PFSK-1 (cell line): Measurements from ENCODE around the gene TMEM132E.

Source experiments
- FOXP2 ChIP-seq: optimal IDR thresholded peaks from 2 replicates; pipeline ENCODE3; 2011; ENCODE audit warnings: borderline replicate concordance, control low read depth, inconsistent platforms; ENCODE audit not compliant: insufficient read depth; ENCODE audit errors: extremely low read length, extremely low read depth
- POLR2AphosphoS5 ChIP-seq: IDR thresholded peaks from 2 replicates; pipeline ENCODE4 v1.6.1; 2012; ENCODE audit warnings: low read depth, mild to moderate bottlenecking, control low read depth, low read length, moderate library complexity
- SIN3A ChIP-seq: IDR thresholded peaks from 2 replicates; pipeline ENCODE4 v1.6.1; 2012; ENCODE audit warnings: mild to moderate bottlenecking, low read length, moderate library complexity, borderline replicate concordance; ENCODE audit not compliant: insufficient read depth
- TAF1 ChIP-seq: IDR thresholded peaks from 2 replicates; pipeline ENCODE4 v1.6.1; 2012; ENCODE audit warnings: low read length, control low read depth, borderline replicate concordance; ENCODE audit not compliant: insufficient read depth
- TF ChIP-seq, protein P1 (sequence below), 2 experiments: IDR thresholded peaks; 2 replicates each; pipeline versions ENCODE4 v1.6.1 to v1.8.0; 2011 to 2012; ENCODE audit warnings: low read depth in 2 of 2, low read length in 2 of 2, control low read depth in 1 of 2, inconsistent platforms in 1 of 2, mild to moderate bottlenecking in 1 of 2, moderate library complexity in 1 of 2; ENCODE audit not compliant: insufficient read depth in 1 of 2

TMEM132E gene

GRCh38 chr17:34622862-34623623, 43.7 kb downstream of the TMEM132E start:
- no peak for TF ChIP-seq SIN3A
- no peak for TF ChIP-seq FOXP2
- TF ChIP-seq, protein P1, sequence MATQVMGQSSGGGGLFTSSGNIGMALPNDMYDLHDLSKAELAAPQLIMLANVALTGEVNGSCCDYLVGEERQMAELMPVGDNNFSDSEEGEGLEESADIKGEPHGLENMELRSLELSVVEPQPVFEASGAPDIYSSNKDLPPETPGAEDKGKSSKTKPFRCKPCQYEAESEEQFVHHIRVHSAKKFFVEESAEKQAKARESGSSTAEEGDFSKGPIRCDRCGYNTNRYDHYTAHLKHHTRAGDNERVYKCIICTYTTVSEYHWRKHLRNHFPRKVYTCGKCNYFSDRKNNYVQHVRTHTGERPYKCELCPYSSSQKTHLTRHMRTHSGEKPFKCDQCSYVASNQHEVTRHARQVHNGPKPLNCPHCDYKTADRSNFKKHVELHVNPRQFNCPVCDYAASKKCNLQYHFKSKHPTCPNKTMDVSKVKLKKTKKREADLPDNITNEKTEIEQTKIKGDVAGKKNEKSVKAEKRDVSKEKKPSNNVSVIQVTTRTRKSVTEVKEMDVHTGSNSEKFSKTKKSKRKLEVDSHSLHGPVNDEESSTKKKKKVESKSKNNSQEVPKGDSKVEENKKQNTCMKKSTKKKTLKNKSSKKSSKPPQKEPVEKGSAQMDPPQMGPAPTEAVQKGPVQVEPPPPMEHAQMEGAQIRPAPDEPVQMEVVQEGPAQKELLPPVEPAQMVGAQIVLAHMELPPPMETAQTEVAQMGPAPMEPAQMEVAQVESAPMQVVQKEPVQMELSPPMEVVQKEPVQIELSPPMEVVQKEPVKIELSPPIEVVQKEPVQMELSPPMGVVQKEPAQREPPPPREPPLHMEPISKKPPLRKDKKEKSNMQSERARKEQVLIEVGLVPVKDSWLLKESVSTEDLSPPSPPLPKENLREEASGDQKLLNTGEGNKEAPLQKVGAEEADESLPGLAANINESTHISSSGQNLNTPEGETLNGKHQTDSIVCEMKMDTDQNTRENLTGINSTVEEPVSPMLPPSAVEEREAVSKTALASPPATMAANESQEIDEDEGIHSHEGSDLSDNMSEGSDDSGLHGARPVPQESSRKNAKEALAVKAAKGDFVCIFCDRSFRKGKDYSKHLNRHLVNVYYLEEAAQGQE (IDR thresholded peaks at IDR 0.05; ENCODE audit: insufficient read depth in 1 of 2, low read depth in 2 of 2, low read length in 2 of 2), result no peak
- no peak for TF ChIP-seq TAF1
- TF ChIP-seq POLR2AphosphoS5, result no peak

DNA sequence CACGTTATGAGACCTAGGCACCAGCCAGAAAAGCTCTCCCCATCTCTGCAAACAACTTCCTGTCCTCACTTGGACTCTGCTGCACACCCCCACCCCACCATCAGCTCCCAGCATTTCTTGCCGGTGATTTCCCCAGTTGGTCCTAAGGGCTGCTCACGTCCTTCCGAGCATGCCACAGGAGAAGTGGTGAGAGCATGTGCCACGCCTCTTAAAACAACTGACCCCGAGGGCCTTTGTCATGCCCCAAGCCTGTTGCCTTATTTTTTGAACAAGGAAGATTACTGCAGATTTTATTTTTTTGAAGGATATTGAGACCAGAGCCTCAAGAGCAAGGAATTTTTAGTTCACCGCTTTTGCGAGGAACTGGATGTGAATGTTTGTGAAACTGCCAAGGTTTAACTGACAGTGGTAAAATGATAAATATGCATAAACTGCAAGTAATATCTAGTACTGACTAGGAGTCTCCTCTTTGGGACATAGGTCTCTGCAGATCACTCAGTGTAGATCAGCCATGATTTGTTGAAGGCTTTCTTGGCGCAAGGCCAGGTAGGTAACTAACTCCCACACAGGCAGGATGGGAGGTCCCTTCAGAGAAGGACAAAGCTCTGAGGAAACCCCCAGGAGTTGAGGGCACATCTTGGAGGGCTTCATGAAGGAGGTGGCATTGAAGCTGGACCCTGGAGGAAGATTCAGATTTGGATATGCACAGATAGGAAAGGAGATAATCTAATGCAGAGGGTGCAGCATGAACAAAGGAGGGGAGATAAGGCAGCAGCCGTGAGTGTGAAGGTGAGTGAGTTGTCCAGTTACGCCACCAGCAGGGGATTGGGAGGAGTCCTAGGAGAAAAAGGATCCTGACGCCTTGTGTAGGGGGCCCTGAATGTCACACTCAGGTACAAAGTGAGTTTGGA, 44.7 kb downstream of the TMEM132E start:
- TF ChIP-seq TAF1 (no peak), FOXP2 (no peak), POLR2AphosphoS5 (no peak), SIN3A (no peak)
- TF ChIP-seq, protein P1 (IDR thresholded peaks at IDR 0.05; ENCODE audit: insufficient read depth in 1 of 2, low read depth in 2 of 2, low read length in 2 of 2), result no peak

DNA sequence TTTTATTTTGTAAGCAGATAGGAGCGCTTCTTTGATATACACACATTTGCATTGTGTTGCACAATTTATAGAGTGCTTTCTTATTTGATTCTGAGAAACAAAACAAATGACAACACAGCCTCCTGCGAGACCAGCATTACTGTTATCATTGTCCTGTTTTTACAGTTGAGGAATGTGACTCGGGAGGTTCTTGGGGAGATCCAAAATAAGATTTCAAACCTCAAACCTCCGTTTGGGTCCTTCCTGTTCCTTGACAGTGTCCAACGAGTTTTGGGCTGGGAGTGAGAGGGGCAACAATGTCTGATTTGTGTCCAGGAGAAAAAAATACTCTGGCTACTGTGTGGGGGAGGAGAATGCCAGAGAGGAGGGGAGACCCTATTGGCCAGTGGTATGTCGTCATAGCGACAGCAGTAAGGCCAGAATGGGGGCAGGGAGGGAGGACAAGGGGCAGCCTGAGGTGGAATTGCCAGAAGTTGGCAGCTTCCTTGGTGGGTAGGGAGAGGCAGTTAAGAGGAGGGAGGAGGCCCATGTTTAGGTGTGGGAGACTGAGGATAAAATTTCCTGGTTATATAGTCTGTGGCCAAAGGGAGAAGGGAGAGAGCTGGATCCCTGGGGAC, 45.5 kb downstream of the TMEM132E start:
- TF ChIP-seq SIN3A (no peak), TAF1 (no peak), FOXP2 (no peak), POLR2AphosphoS5 (no peak)
- TF ChIP-seq, protein P1 (IDR thresholded peaks at IDR 0.05; ENCODE audit: insufficient read depth in 1 of 2, low read depth in 2 of 2, low read length in 2 of 2), result no peak

DNA sequence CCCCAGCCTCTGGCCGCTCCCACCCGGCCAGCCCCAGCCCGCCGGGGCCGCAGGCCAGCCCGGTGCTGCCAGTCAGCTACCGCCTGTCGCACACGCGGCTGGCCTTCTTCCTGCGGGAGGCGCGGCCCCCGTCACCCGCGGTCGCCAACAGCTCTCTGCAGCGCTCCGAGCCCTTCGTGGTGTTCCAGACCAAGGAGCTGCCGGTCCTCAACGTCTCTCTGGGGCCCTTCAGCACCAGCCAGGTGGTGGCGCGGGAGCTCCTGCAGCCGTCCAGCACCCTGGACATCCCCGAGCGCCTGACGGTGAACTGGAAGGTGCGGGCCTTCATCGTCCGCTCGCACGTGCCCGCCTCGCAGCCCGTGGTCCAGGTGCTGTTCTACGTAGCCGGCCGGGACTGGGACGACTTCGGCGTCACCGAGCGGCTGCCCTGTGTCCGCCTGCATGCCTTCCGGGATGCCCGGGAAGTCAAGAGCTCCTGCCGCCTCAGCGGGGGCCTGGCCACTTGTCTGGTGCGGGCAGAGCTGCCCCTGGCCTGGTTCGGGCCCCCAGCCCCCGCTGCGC, 46.8 kb downstream of the TMEM132E start:
- TF ChIP-seq, protein P1 (IDR thresholded peaks at IDR 0.05; ENCODE audit: insufficient read depth in 1 of 2, low read depth in 2 of 2, low read length in 2 of 2), result no peak
- TF ChIP-seq SIN3A (no peak), FOXP2 (no peak), POLR2AphosphoS5 (no peak), TAF1 (no peak)
